SK-N-SH treated with all-trans-retinoic acid at 6 μM for 48 hours (cell line): ENCODE measurements around the gene ZNF599.

ENCODE experiments used
- BACH2 ChIP-seq: fragments of 250-450 bp; sonication (Bioruptor Pico); IDR thresholded peaks from 2 replicates; pipeline ENCODE4 v1.9.0; 2021; ENCODE audit warnings: mild to moderate bottlenecking, borderline replicate concordance
- GLIS3 ChIP-seq: fragments of 250-450 bp; sonication (Bioruptor Pico); IDR thresholded peaks from 2 replicates; pipeline ENCODE4 v1.5.0; 2020; ENCODE audit warnings: mild to moderate bottlenecking, moderate library complexity
- ISL1 ChIP-seq: fragments of 250-450 bp; sonication (Bioruptor Pico); IDR thresholded peaks from 2 replicates; pipeline ENCODE4 v2.1.2; 2022; ENCODE audit warnings: mild to moderate bottlenecking, moderate library complexity
- OSR1 ChIP-seq: fragments of 250-450 bp; sonication (Bioruptor Pico); IDR thresholded peaks from 2 replicates; pipeline ENCODE4 v1.8.0; 2022; ENCODE audit warnings: moderate library complexity, mild to moderate bottlenecking, inconsistent platforms
- PATZ1 ChIP-seq: fragments of 250-450 bp; sonication (Bioruptor Pico); IDR thresholded peaks from 2 replicates; pipeline ENCODE4 v1.8.0; 2020; ENCODE audit warnings: mild to moderate bottlenecking, moderate library complexity, borderline replicate concordance
- POU6F1 ChIP-seq: fragments of 250-450 bp; sonication (Bioruptor Pico); IDR thresholded peaks from 2 replicates; pipeline ENCODE4 v1.8.0; 2021; ENCODE audit warnings: low read depth, mild to moderate bottlenecking, moderate library complexity, borderline replicate concordance
- ZC3H10 ChIP-seq: fragments of 250-450 bp; sonication (Bioruptor Pico); IDR thresholded peaks from 2 replicates; pipeline ENCODE4 v1.5.1; 2021; ENCODE audit warnings: mild to moderate bottlenecking, moderate library complexity
- ZFP3 ChIP-seq: fragments of 250-450 bp; sonication (Bioruptor Pico); IDR thresholded peaks from 2 replicates; pipeline ENCODE4 v1.5.0; 2020; ENCODE audit warnings: mild to moderate bottlenecking, moderate library complexity
- ZFP30 ChIP-seq: fragments of 450-650 bp; formaldehyde crosslinking; IDR thresholded peaks from 2 replicates; pipeline ENCODE4 v1.5.0; 2022; ENCODE audit warnings: mild to moderate bottlenecking, moderate library complexity
- ZNF70 ChIP-seq: fragments of 450-650 bp; formaldehyde crosslinking; IDR thresholded peaks from 2 replicates; pipeline ENCODE4 v1.5.0; 2020; ENCODE audit warnings: mild to moderate bottlenecking, moderate library complexity
- TF ChIP-seq, protein P1 (sequence below): fragments of 250-450 bp; sonication (Bioruptor Pico); IDR thresholded peaks from 2 replicates; pipeline ENCODE4 v1.5.0; 2020; ENCODE audit warnings: mild to moderate bottlenecking, moderate library complexity

- no peak for TF ChIP-seq OSR1 (CRISPR knock-in tag)
- no peak for TF ChIP-seq ZFP3
- TF ChIP-seq PATZ1 (CRISPR knock-in tag): no peak
- TF ChIP-seq ZNF70 (CRISPR knock-in tag): no peak
- TF ChIP-seq ZC3H10 (CRISPR knock-in tag): no peak
- TF ChIP-seq ZFP30: no peak
- no peak for TF ChIP-seq ISL1 (CRISPR knock-in tag)
- no peak for TF ChIP-seq BACH2 (CRISPR knock-in tag)
- TF ChIP-seq POU6F1 (CRISPR knock-in tag): no peak
- TF ChIP-seq GLIS3: no peak
- TF ChIP-seq, protein P1, sequence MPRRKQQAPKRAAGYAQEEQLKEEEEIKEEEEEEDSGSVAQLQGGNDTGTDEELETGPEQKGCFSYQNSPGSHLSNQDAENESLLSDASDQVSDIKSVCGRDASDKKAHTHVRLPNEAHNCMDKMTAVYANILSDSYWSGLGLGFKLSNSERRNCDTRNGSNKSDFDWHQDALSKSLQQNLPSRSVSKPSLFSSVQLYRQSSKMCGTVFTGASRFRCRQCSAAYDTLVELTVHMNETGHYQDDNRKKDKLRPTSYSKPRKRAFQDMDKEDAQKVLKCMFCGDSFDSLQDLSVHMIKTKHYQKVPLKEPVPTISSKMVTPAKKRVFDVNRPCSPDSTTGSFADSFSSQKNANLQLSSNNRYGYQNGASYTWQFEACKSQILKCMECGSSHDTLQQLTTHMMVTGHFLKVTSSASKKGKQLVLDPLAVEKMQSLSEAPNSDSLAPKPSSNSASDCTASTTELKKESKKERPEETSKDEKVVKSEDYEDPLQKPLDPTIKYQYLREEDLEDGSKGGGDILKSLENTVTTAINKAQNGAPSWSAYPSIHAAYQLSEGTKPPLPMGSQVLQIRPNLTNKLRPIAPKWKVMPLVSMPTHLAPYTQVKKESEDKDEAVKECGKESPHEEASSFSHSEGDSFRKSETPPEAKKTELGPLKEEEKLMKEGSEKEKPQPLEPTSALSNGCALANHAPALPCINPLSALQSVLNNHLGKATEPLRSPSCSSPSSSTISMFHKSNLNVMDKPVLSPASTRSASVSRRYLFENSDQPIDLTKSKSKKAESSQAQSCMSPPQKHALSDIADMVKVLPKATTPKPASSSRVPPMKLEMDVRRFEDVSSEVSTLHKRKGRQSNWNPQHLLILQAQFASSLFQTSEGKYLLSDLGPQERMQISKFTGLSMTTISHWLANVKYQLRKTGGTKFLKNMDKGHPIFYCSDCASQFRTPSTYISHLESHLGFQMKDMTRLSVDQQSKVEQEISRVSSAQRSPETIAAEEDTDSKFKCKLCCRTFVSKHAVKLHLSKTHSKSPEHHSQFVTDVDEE (CRISPR knock-in tag): no peak
Observed at GRCh38 chr19:34733266-34733745, 39.7 kb downstream of the ZNF599 start.
